Inflammatory macrophage treated with lipopolysaccharide for 4 hours (primary cell): ENCODE data around the gene TMEM151A.
"Not testable (repeated sequence)": the region's sequence is repeated elsewhere in the genome, so short reads cannot be mapped to it uniquely, and the experiment has no call there.

ENCODE experiments used
- DNase-seq: peaks from one replicate; pipeline ENCODE4 v3.0.0-alpha.2; 2020

Gene TMEM151A

DNA sequence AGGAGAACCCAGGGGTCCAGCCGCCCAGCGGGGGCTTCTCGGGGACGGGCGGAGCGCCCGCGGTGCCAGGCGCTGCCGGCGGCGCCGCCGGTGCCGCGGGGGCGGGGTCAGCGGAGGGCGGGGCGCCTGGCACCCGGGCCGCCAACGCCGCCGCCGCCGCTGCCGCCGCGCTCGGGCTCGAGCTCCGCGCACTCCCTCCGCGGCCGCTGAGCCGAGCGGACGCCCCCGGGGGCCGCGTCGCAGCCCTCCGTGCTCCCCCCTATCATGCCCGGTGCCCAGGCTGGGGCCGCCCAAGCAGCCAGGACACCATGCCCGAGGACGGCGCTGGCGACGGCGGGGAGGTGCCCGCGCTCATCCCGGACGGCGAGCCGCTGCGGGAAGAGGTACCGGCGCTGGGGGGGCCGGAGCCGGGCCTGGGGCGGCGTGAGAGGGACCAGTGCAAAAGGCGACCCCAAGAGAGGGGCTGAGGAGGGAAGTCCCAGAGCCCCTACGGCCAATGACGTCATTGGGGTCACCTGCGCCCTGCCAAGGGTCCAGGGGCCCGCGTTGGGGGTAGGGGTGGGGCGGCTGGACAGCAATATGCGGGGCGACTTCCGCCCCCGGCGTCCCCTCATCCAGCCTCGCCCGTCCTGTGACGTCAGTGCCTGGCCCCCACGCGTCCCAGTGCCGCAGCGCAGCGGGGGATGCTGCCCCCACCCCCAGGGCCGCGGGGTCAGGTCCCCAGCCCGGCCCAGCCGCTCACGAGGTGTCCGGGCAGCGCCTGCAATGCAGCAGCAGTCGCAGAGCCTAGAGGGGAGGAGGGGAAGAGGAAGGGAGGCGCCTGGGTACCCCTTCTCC, at the start of gene TMEM151A:
Gene TMEM151A, plus strand, starts transcription at position 189 of the 837 bp plus-strand sequence. Its CDS starts 120 bp downstream, at position 309.
- no peak for DNase-seq

- DNase-seq: no peak
These were observed 49.5 kb upstream of the TMEM151A start for GRCh38 chr11:66242095-66242765.

DNA sequence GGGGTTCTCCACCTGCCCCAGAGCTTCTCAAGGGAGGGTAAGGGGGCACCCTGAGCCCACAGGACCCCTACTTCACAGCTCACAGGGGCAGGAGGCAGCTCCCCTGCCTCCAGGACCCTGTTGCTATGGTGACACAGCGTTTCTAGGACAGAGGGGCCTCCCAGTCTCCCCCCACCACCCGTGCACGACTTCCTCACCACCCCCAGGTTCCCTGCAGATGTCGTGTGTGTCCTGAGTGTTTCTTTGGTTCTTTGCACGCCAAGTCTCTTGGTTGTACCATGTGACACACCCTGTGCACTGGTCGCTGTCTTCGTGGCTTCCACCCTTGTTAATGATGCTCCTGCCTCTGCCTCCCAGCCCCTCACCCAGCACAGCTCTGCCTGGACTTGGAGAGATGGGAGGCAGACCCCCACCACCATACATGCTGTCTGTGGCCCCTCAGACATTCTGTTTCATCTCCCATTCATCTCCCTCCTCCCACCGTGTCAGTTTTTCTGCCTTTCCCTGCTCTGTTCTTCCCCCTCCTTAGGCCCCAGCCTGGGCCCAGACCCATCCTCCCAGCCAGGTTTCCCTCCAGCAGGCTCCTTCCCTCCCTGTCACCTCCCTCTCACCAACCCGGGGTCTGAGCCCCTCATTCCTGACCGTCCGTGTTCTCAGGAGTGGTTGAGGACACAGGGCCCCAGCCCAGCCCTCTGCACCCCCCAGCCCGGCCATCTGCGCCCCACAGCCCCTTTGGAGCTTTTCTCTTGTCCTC, 47.7 kb upstream of the TMEM151A start:
- DNase-seq: no peak

DNA sequence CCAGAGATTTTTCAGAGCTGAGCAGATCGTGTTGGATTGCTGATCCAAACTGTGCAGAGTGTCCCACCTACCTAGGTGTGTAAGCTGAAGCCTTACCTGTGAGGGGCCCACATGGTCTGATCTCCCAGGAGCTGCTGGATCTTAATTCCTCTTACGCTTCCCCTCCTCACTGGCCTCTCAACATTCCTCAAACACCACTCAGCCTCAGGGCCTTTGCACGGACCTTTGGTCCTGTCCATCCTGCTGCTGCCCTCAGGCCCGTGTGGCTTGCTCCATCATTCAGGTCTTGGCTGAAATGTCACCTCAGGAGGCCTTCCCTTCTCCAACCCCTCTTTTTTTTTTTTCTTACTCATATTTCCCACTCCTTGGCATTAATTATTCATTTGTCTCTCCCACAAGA, 44.4 kb upstream of the TMEM151A start:
- no peak for DNase-seq

DNA sequence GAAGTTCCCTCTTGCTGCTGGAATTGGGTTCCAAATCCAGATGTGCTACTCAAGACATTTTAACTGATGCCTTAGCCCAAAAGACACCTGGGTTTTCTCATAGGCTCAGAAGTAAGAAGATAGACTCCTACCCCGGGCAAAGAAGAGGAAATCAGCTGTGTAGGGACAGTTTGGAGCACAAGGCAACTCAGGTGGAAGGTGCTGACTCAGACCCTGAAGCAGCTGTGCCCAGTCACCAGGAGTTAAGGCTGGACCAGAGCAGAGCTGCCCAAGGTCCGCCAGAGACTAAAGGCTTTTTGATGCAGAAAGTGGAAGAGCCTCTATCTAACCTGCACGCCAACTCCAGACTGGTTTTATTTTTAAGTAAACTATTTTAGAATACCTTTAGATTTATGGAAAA, 43.9 kb upstream of the TMEM151A start:
- no peak for DNase-seq

DNA sequence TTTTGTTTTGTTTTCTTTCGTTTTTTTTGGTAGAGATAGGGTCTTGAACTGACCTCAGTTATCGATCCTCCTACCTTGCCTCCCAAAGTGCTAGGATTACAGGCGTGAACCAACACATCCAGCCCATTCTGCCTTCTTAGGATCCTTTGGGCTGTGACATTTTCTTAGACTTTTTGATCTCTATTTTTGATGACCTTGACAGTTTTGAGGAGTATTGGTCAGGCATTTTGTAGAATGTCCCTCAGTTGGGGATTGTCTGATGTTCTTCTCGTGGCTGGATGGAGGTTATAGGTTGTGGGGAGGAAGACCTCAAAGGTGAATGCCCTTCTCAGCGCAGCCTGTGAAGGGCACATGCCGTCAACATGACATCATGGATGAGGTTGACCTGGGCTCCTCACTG, 42.8 kb upstream of the TMEM151A start:
- DNase-seq: no peak

DNA sequence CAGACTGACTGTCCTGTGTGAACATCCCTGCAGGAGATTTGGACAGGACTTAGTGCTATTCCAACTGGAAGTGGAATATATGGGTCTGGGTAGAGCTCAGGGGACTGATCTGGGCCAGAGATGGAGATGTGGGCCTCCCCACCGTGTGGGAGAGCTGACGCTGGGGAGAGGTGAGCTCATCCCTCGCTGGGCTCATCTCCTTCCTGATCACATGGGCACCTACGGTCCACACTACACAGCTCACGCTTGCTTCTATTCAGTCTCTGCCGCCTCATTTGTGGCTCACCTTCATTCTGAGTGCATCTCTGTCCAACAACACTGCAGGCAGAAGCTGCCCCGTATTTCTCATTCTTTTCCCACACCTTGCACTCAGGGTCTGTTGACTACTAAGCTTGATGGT, 39.9 kb upstream of the TMEM151A start:
- DNase-seq: no peak

- not testable (repeated sequence) for DNase-seq
These were observed 38.6 kb upstream of the TMEM151A start for GRCh38 chr11:66253081-66253480.

- DNase-seq: no peak
These were observed 33.2 kb upstream of the TMEM151A start for GRCh38 chr11:66258473-66258893.

DNA sequence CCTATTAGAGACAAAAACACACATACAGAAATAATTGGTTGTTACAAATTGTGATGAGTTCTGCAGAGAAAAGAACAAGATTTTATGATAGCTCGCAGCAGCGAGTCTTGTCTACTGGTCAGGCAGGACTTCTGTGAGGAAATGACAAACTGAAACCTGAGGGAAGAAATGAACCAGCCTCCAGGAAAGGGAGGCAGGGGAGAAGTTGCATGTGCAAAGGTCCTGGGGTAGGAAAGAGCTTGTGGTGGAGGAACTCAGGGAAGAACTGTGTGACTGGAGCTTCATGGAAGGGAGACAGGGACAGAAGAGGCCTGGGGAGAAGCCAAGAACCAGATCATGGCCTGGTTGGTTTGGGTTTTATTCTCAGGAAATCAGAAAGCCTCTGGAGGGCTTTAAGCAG, 32.5 kb upstream of the TMEM151A start:
- DNase-seq: no peak

DNA sequence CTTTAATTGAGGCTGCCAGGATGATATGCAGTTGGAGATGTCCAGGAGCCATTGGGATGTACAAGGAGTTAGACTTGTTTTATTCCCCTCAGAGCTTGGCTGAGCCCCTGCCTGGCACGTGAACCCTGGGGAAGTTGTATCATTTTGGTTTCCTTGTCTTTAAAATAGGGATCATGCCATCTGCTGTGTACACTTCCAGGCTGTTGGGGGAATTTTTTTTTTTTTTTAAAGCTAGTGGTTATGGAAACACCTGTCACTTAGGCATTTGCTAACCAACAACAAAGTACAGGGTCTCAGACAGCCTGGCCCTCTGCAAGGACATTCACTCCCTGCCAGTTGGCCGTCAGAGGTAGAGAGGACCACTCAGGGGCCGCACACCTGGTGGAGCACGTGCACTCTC, 31.7 kb upstream of the TMEM151A start:
- DNase-seq: no peak

DNA sequence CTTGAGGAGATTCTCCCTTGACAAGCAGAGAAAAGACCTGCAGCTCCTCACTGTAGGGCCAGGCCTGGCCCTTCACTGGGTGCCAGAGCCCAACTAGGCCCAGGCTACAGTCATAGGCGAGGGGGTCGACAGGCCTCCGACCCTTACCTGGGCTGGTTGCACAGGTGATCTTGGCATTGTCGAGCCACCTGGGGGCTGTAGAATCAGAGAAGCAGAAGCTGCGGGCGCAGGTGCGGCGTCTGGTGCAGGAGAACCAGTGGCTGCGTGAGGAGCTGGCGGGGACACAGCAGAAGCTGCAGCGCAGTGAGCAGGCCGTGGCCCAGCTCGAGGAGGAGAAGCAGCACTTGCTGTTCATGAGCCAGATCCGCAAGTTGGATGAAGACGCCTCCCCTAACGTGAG, 30.1 kb upstream of the TMEM151A start:
- no peak for DNase-seq

DNA sequence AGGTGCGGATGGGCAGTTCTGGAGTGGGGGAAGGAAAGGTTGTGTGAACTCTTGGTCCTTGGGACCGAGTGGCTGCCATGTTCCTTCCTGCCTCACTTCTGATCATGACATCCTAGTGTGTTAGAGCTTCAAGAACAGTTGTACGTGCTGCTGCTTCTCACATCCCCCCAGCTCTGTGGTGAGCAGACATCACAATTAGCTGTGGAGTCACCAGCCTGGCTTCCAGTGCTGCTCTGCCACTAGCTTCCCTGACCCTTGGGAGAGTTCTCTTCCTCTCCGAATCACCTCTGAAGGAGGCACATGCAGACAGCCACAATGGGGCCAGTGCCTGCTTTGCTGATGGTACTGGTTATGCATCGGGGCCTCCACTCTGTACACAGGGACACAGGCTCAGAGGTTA, 29.5 kb upstream of the TMEM151A start:
- no peak for DNase-seq

GRCh38 chr11:66262696-66263095, 29.0 kb upstream of the TMEM151A start:
- DNase-seq: no peak

- DNase-seq: no peak
These were observed 28.5 kb upstream of the TMEM151A start for GRCh38 chr11:66263231-66263630.

DNA sequence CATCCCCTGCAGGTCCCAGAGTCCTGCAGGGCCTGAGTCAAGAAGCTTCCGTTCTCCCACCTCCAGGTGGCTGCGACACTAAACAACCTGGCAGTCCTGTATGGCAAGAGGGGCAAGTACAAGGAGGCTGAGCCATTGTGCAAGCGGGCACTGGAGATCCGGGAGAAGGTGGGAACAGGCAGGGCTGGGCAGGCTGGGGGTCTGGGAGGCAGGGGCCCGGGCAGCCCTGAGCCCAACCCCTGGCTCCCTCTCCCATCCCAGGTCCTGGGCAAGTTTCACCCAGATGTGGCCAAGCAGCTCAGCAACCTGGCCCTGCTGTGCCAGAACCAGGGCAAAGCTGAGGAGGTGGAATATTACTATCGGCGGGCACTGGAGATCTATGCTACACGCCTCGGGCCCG, 27.9 kb upstream of the TMEM151A start:
- DNase-seq: no peak

DNA sequence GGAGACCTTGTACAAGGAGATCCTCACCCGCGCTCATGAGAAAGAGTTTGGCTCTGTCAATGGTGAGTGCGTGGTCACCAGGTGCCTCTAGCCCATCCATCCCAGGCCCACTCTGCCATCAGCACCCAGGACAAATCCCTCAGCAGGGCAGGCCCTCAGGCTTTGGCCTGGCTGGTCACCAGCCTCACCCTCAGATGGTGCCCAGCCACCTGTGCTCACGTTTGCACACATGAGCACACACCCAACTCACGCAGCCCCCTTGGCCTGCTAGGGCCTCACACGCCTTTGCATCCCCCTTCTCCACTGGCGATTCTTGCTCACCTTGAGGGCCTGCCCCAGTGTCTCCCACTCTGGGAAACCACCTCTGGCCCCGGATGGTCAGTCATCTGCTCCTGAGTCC, 27.3 kb upstream of the TMEM151A start:
- DNase-seq: no peak

DNA sequence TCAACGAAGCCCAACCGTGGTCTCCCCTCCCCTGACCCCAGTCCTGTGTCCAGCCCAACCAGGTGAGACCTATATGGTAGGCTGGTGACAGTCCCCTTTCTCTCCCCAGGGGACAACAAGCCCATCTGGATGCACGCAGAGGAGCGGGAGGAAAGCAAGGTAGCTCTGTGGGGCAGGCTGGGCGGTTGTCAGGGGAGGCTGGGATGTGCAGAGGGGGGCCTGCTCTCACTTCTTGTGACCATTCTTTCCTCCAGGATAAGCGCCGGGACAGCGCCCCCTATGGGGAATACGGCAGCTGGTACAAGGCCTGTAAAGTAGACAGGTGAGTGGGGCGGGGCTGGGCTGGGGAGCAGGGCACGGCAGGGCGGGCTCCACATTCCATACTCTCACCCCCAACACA, 26.8 kb upstream of the TMEM151A start:
- no peak for DNase-seq

GRCh38 chr11:66265531-66266377, 25.9 kb upstream of the TMEM151A start:
- DNase-seq: no peak

DNA sequence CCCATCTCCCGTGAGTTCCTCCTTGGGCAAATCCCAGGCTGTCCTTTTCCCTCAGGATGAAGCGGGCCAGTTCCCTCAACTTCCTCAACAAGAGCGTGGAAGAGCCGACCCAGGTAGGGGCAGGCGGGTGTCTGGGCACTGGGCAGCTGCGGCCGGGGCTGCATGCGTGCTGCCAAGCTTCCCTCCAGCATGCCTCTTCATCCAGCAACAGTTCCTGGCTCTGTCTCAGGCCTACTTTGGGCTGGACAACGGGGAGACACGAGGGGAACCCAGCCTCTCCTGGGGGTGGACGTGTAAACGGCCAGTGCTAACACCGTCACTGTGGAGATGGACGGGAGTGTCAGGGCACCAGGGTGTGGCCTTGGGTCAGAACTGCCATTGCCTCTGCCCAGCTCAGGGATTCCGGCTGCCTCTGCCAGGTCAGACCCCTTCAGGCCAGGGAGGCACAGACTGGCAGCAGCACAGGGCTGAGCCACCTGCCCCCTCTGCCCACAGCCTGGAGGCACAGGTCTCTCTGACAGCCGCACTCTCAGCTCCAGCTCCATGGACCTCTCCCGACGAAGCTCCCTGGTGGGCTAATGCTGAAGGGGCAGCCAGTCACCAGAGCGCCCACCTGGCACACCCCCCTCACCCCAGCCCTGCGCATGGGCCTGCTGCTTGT, 25.2 kb upstream of the TMEM151A start:
- no peak for DNase-seq

DNA sequence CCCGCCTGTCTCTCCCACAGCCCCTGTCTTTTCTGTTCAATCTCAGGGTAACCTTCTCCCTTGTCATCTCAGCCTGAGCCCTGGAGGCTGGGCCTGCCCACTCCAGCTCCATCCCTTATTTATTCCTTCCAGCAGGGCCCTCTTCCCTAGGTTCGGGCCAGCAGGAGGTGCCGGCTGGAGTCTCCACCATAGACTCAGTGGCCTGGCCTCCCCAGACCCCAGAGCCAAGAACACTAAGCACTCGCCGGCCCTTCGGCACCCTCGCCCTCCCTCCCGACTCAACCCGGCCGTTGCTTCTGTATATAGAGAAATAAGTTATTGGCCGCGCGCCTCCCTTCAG, 24.7 kb upstream of the TMEM151A start:
- DNase-seq: no peak
